ENCODE data around the gene TTLL10.
"Not testable (repeated sequence)": the region's sequence is repeated elsewhere in the genome, so short reads cannot be mapped to it uniquely, and the experiment has no call there.

Gene TTLL10

GRCh38 chr1:1141244-1141910 lies 32.3 kb upstream of the TTLL10 start:
- no peak overlapping the region for H3K4me3 ChIP-seq (ENCODE audit: control insufficient read depth, low read depth, low read length)
- DNase-seq (ENCODE audit: low read depth), result no peak
- no peak for TF ChIP-seq CTCF (IDR thresholded peaks at IDR 0.05; ENCODE audit: control insufficient read depth, insufficient read depth, low read depth, low read length, missing control alignments)

GRCh38 chr1:1141911-1142250 lies 31.8 kb upstream of the TTLL10 start:
- no peak overlapping the region for H3K4me3 ChIP-seq (ENCODE audit: control insufficient read depth, low read depth, low read length)
- no peak for DNase-seq (ENCODE audit: low read depth)
- no peak for TF ChIP-seq CTCF (IDR thresholded peaks at IDR 0.05; ENCODE audit: control insufficient read depth, insufficient read depth, low read depth, low read length, missing control alignments)

DNA sequence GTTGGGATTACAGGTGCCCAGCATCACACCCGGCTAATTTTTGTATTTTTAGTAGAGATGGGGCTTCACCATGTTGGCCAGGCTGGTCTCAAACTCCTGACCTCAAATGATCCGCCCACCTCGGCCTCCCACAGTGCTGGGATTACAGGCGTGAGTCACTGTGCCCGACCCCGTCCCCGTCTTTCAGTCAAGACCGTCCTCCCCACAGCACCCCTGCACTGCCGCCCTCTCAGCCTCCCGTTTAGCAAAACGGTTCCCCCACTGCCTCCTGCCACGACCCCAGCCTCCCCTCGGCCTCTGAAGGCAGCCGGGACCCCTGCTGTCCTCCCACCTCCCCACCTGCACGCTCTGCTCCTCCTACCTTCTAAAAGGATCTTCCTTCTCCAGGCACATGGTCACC lies 31.3 kb upstream of the TTLL10 start:
- not testable (repeated sequence) for H3K4me3 ChIP-seq (ENCODE audit: control insufficient read depth, low read depth, low read length); DNase-seq (ENCODE audit: low read depth)

DNA sequence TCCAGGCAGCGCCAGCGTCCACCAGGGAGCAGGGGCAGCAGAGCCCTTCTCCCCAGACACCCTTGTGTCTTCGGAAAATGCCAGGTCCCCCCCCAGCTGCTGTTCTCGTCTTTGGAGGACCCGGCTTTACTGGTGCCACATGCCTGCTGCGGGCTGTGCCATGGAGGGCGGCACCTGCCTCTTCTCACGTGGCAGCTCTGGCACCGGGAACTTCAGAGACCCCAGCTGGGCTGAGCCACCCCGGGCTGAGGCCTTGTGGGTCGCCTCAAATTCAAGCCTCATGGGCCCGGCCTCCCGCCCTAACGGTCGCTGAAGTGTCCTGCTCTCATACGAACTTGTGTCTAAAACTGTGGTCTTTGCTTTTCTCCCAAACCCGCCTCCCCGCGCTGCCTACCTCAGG lies 30.8 kb upstream of the TTLL10 start:
- no peak for TF ChIP-seq CTCF (IDR thresholded peaks at IDR 0.05; ENCODE audit: control insufficient read depth, insufficient read depth, low read depth, low read length, missing control alignments)
- DNase-seq (ENCODE audit: low read depth), result no peak
- no peak overlapping the region for H3K4me3 ChIP-seq (ENCODE audit: control insufficient read depth, low read depth, low read length)

DNA sequence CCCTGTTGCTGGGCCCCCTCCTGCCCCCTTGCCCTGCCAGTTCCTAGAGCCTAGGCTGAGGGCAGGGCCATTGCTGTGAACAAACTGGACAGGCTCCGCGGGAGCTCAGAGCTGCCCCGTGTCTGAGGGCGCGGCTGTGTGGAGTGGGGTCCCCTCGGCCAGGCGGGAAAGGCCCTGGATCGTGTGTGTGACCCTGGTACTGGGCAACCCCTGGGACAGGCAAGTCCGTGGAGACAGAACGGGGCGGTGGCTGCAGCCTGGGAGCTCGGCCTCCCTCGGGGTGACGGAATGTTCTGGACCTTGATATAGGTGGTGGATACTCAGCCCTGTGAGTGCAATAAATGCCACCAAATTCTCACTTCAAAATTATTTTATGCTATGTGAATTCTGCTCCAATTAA lies 30.0 kb upstream of the TTLL10 start:
- no peak for TF ChIP-seq CTCF (IDR thresholded peaks at IDR 0.05; ENCODE audit: control insufficient read depth, insufficient read depth, low read depth, low read length, missing control alignments)

GRCh38 chr1:1144122-1144842 lies 29.4 kb upstream of the TTLL10 start:
- no peak overlapping the region for H3K4me3 ChIP-seq (ENCODE audit: control insufficient read depth, low read depth, low read length)
- no peak for DNase-seq (ENCODE audit: low read depth)
- TF ChIP-seq CTCF (IDR thresholded peaks at IDR 0.05; ENCODE audit: control insufficient read depth, insufficient read depth, low read depth, low read length, missing control alignments), result no peak

More for the DNA sequence above, 30.0 kb upstream of the TTLL10 start:
- H3K4me3 ChIP-seq (ENCODE audit: control insufficient read depth, low read depth, low read length), result no peak overlapping the region
- no peak for DNase-seq (ENCODE audit: low read depth)

GRCh38 chr1:1144843-1145546 lies 28.7 kb upstream of the TTLL10 start:
- TF ChIP-seq CTCF (IDR thresholded peaks at IDR 0.05; ENCODE audit: control insufficient read depth, insufficient read depth, low read depth, low read length, missing control alignments), result no peak
- H3K4me3 ChIP-seq (ENCODE audit: control insufficient read depth, low read depth, low read length), result no peak overlapping the region
- DNase-seq (ENCODE audit: low read depth), result no peak

Data from AG09309 (cell line).